Right lobe of liver (tissue), 6 donors: ENCODE data around the gene BSCL2. TPM values are rescaled to one million over a fixed set of nuclear protein-coding genes. Genes with fewer than 3 reads are reported as not detected.
"Not testable (repeated sequence)": the region's sequence is repeated elsewhere in the genome, so short reads cannot be mapped to it uniquely, and the experiment has no call there.

Experiments used
- ATAC-seq, 4 donors: fragments of 200-7000 bp; cut with Tn5 transposase; one replicate each; pipeline ENCODE4 v1.9.1; 2020; ENCODE audit warnings: mild to moderate bottlenecking in 4 of 4, moderate library complexity in 4 of 4
- DNase-seq, 3 donors: peaks; one replicate each; pipeline ENCODE4 v3.0.0-alpha.2; 2020
- H3K27ac ChIP-seq, 3 donors: fragments of 200-600 bp; one replicate each; pipeline ENCODE4 v1.8.0; 2022
- H3K27me3 ChIP-seq, 2 donors: fragments of 200-600 bp; one replicate each; pipeline ENCODE4 v1.8.0; 2022
- H3K36me3 ChIP-seq, 4 donors: fragments of 200-600 bp; sonication (generic) in 1 of 4; one replicate each; pipeline versions ENCODE4 v1.5.1 to v1.8.0; 2017 to 2022; ENCODE audit warnings: control low read depth in 1 of 4
- H3K4me1 ChIP-seq, 4 donors: fragments of 200-600 bp; sonication (generic) in 1 of 4; one replicate each; pipeline versions ENCODE4 v1.5.1 to v1.8.0; 2017 to 2022; ENCODE audit warnings: control low read depth in 1 of 4
- H3K4me3 ChIP-seq, 3 donors: fragments of 200-600 bp; one replicate each; pipeline ENCODE4 v1.8.0; 2022
- H3K9me3 ChIP-seq, 4 donors: fragments of 200-600 bp; sonication (generic) in 1 of 4; one replicate each; pipeline versions ENCODE4 v1.5.1 to v1.8.0; 2017 to 2022; ENCODE audit warnings: control low read depth in 1 of 4
- CTCF ChIP-seq, 4 donors: fragments of 200-600 bp in 3 of 4; fragments of 450-650 bp in 1 of 4; IDR thresholded peaks; one replicate each; pipeline versions ENCODE4 v1.5.1 to v1.8.0; 2016 to 2022; ENCODE audit warnings: antibody characterized with exemption in 4 of 4, mild to moderate bottlenecking in 2 of 4
- POLR2A ChIP-seq: fragments of 450-650 bp; IDR thresholded peaks from one replicate; pipeline ENCODE4 v1.6.1; 2017; ENCODE audit warnings: antibody characterized with exemption, mild to moderate bottlenecking
- WGBS: methylation state at CpG from one replicate; pipeline ENCODE4 v1.1.6; 2018; ENCODE audit warnings: low coverage, low lambda C conversion rate; ENCODE audit not compliant: insufficient coverage; ENCODE audit errors: missing lambda C conversion rate; 5-methylcytosine and 5-hydroxymethylcytosine counted together
- intact Hi-C, 2 donors: fragments of 100-400 bp; cut with DNase I; formaldehyde crosslinking; loops; one replicate each; pipeline versions ENCODE4 v1.11.2 to v1.14.1; 2022
- total RNA-seq, 6 experiments: library from RNA; depleted of rRNA in 2 of 6; stranded (reverse); fragments of >200 nt in 2 of 6; fragmentation: NEBNext Ultra II Directional in 3 of 6; extraction: Animal tissue kit (Norgen Biotek cat#: 25700) in 3 of 6; gene quantifications; one replicate each; pipeline versions ENCODE4 v1.1.0 to v1.2.4, GENCODE V29; 2016 to 2023
- donor health status: DM: no; HTN: yes; CAD: no.
- donor health status: DM: no; HTN: no; CAD: no.
- donor health status: DM: no; HTN: no; CAD: no.
- donor health status: DM: no; HTN: yes; CAD: no.
- donor health status: DM: no; HTN: yes; CAD: no.

The BSCL2 gene
- total RNA-seq, 6 experiments from 2014 or later, result 18.8 to 41.4 (median 34.3) TPM

DNA sequence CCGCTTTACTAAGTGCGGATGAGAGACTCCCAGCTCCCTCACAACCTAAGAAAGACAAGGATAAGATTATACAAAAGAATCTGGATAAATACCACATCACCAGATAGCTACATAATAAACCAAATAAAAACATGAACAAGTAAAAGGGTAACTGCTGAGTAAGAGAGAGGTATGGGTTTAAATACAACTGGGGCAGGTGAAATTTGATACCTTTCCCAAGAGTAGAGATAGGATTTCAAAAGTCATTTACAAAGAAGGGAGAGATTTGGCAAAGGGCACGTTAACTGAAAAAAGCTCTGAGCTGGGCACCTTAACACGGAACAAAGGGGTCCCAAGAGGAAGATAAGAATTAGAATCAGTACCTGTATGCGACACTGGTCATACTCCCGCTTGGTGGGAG, 30.1 kb downstream of the BSCL2 start:
- H3K4me1 ChIP-seq, result peaks cover 0 to 31% (median 13%) of the 10 kb centered on the region in 4 donors

DNA sequence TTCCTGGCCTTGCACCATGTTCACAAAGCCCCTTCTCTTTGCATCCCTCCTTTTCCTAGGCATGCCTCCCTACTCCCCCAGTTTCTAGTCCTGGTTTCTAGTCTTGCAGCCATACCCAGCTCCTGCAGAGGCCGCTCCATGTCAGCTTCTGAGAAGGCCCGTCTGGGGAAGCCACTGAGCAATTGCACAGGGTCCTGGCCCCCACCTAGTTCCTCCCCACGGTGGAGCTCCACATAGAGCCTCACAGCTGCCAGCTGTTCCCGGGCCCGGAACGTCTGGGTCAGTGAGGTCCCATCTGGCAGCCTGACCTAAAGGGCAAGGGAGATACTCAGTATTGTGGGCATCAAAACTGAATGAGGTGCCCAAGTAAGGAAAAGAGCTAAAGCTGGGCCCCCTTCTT, 30.5 kb downstream of the BSCL2 start:
- peaks cover 0 to 26% (median 0%) of the 10 kb centered on the region in 4 donors for H3K36me3 ChIP-seq
- WGBS, result 28% methylated on average over 5 of the region's 6 CpGs
- ATAC-seq (no peak), DNase-seq (no peak)
- H3K27me3 ChIP-seq, result no peaks in the 10 kb centered on the region
- H3K9me3 ChIP-seq, result no peaks in the 10 kb centered on the region
- intact Hi-C loops, result loop anchor here in 1 of 2 donors (10.0 kb wide), 1 partner anchor 62 kb away; the partner anchor contains the start of genes EML3 and ROM1
- peaks cover 0 to 32% (median 13%) of the 10 kb centered on the region in 4 donors for H3K4me1 ChIP-seq
- TF ChIP-seq CTCF (IDR thresholded peaks at IDR 0.05) (no peak), POLR2A (no peak)
- H3K4me3 ChIP-seq, result no peak overlapping the region
- H3K27ac ChIP-seq, result no peak overlapping the region

More for the DNA sequence above, 30.1 kb downstream of the BSCL2 start:
- WGBS, result 58% methylated on average over 5 of the region's 6 CpGs
- H3K27me3 ChIP-seq, result no peaks in the 10 kb centered on the region
- ATAC-seq, result no peak
- H3K27ac ChIP-seq, result no peak overlapping the region
- TF ChIP-seq POLR2A (no peak), CTCF (IDR thresholded peaks at IDR 0.05) (no peak)
- intact Hi-C loops, result loop anchor here in 1 of 2 donors (10.0 kb wide), 1 partner anchor 62 kb away; the partner anchor contains the start of genes EML3 and ROM1
- peaks cover 0 to 26% (median 0%) of the 10 kb centered on the region in 4 donors for H3K36me3 ChIP-seq
- H3K9me3 ChIP-seq, result no peaks in the 10 kb centered on the region
- no peak overlapping the region for H3K4me3 ChIP-seq
- DNase-seq, result no peak

DNA sequence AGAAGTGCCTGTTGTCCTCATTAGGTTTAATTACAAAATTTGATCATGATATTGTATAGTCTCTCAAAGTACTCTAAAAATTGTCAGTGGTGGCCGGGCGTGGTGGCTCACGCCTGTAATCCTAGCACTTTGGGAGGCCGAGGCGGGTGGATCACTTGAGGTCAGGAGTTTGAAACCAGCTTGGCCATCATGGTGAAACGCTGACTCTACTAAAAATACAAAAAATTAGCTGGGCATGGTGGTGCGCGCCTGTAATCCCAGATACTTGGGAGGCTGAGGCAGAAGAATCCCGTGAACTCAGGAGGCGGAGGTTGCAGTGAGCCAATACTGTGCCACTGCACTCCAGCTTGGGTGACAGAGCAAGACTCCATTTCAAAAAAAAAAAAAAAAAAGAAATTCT, 31.8 kb downstream of the BSCL2 start:
- H3K36me3 ChIP-seq, result peaks cover 0 to 26% (median 0%) of the 10 kb centered on the region in 4 donors
- intact Hi-C loops, result loop anchor here in 1 of 2 donors (10.0 kb wide), 1 partner anchor 61 kb away; the partner anchor contains the start of genes EML3 and ROM1
- H3K9me3 ChIP-seq, H3K27ac ChIP-seq, H3K27me3 ChIP-seq, H3K4me3 ChIP-seq, ATAC-seq, DNase-seq: not testable (repeated sequence)
- peaks cover 0 to 37% (median 15%) of the 10 kb centered on the region in 4 donors for H3K4me1 ChIP-seq
- WGBS, result 84% methylated on average over 9 of the region's 10 CpGs

DNA sequence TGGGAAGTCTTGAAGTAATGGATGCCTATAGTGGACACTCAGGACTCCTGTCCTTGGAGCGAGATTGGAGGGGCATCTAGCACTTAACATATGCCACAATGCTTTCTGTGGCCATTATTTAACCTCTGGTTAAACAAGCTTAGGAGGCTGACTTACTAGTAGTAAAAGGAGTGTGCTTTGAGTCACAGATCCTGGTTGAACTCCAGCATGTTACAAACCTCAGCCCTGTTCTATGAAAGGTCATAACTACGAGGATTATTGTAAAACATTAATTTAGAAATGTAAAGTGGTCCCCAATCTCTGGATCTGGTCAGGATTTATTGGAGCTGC, 34.1 kb downstream of the BSCL2 start:
- no peak overlapping the region for H3K27ac ChIP-seq
- no peak overlapping the region for H3K4me3 ChIP-seq
- TF ChIP-seq CTCF (IDR thresholded peaks at IDR 0.05) (no peak), POLR2A (no peak)
- H3K27me3 ChIP-seq, result no peaks in the 10 kb centered on the region
- peaks cover 0 to 26% (median 0%) of the 10 kb centered on the region in 4 donors for H3K36me3 ChIP-seq
- intact Hi-C loops, result loop anchor here in 1 of 2 donors (10.0 kb wide), 1 partner anchor 58 kb away; the partner anchor contains the start of genes EML3 and ROM1
- DNase-seq (no peak), ATAC-seq (no peak)
- H3K9me3 ChIP-seq, result no peaks in the 10 kb centered on the region
- 76% methylated on average over 2 of the region's 2 CpGs for WGBS
- H3K4me1 ChIP-seq, result peaks cover 0 to 50% (median 18%) of the 10 kb centered on the region in 4 donors

DNA sequence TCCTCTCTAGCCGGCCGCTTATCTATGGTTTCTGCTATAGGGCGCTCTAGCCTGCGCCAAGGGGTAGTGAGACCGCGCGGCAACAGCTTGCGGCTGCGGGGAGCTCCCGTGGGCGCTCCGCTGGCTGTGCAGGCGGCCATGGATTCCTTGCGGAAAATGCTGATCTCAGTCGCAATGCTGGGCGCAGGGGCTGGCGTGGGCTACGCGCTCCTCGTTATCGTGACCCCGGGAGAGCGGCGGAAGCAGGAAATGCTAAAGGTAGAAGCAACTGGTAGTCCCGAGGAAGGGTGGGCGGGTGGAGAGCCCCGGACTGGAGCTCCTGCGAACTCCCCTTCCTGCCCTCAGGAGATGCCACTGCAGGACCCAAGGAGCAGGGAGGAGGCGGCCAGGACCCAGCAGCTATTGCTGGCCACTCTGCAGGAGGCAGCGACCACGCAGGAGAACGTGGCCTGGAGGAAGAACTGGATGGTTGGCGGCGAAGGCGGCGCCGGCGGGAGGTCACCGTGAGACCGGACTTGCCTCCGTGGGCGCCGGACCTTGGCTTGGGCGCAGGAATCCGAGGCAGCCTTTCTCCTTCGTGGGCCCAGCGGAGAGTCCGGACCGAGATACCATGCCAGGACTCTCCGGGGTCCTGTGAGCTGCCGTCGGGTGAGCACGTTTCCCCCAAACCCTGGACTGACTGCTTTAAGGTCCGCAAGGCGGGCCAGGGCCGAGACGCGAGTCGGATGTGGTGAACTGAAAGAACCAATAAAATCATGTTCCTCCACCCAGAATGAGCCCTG, 35.4 kb downstream of the BSCL2 start, which contains the start of the genes LBHD1 and UQCC3:
Gene LBHD1 (minus strand): TSS at position 660 of the 782 bp plus-strand sequence. CDS start 2,236 bp downstream, outside the sequence.
Gene UQCC3 (plus strand): TSS at position 66 of the 782 bp plus-strand sequence. CDS start 73 bp downstream, at position 139.
- Histone ChIP-seq H3K27ac (peak within 1 kb of the TSS; percentile 80 to 90 (median 87)), H3K9me3 (no peaks in the 10 kb centered on the region), H3K4me1 (peaks cover 0 to 49% (median 15%) of the 10 kb centered on the region in 4 donors), H3K36me3 (peaks cover 0 to 21% (median 0%) of the 10 kb centered on the region in 4 donors), H3K27me3 (no peaks in the 10 kb centered on the region), H3K4me3 (peak within 1 kb of the TSS; percentile 80 to 97 (median 95))
- TF ChIP-seq CTCF (IDR thresholded peaks at IDR 0.05), result no peak
- TF ChIP-seq POLR2A, result peak; percentile 67
- intact Hi-C loops, result loop anchor here in 1 of 2 donors (10.0 kb wide), 1 partner anchor 57 kb away; the partner anchor contains the start of genes EML3 and ROM1
- peak; percentile 75 to 87 (median 82) for ATAC-seq
- DNase-seq, result peak; percentile 76 to 85 (median 83)
- 0% methylated on average over 26 of the region's 59 CpGs for WGBS
